ENCODE results near the gene LLGL1. TPM values are rescaled to one million over a fixed set of nuclear protein-coding genes. Genes with fewer than 3 reads are reported as not detected.

The LLGL1 gene
- total RNA-seq, 4 donors from 2014 or later = 7.5 to 19.0 (median 15.4) TPM

DNA sequence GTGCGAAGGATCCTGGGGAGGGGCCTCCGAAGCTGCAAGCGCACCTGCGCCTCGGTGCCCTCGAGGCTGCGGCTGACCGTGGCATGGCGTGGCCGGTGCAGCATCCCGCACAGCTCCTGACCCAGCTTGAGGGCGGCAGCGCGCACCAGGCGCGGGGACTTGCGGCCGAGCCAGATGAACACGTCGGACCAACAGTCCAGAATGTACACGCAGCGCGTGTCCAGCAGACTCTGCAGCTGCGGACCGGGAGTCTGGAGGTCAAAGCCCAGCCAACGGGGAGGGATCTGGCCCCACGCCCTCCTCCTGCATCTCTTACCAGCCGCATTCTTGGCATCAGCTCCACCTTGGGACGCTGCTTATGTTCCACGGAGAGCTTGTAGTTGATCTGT lies 22.2 kb downstream of the LLGL1 start:
- no peaks in the 10 kb centered on the region for H3K27me3 ChIP-seq
- peak in 2 of 3 donors; percentile 57 to 61 for DNase-seq
- H3K36me3 ChIP-seq = peaks cover 0 to 83% (median 0%) of the 10 kb centered on the region in 3 donors
- H3K4me3 ChIP-seq = no peak overlapping the region
- no peaks in the 10 kb centered on the region for H3K9me3 ChIP-seq
- H3K27ac ChIP-seq = peak overlapping the region in 2 of 4 donors; percentile 52 to 74
- TF ChIP-seq POLR2A (IDR thresholded peaks at IDR 0.05) = peak in 1 of 2 donors; percentile 13
- TF ChIP-seq, protein P1, sequence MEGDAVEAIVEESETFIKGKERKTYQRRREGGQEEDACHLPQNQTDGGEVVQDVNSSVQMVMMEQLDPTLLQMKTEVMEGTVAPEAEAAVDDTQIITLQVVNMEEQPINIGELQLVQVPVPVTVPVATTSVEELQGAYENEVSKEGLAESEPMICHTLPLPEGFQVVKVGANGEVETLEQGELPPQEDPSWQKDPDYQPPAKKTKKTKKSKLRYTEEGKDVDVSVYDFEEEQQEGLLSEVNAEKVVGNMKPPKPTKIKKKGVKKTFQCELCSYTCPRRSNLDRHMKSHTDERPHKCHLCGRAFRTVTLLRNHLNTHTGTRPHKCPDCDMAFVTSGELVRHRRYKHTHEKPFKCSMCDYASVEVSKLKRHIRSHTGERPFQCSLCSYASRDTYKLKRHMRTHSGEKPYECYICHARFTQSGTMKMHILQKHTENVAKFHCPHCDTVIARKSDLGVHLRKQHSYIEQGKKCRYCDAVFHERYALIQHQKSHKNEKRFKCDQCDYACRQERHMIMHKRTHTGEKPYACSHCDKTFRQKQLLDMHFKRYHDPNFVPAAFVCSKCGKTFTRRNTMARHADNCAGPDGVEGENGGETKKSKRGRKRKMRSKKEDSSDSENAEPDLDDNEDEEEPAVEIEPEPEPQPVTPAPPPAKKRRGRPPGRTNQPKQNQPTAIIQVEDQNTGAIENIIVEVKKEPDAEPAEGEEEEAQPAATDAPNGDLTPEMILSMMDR (IDR thresholded peaks at IDR 0.05) = no peak
- H3K4me1 ChIP-seq = peaks cover 0 to 26% (median 0%) of the 10 kb centered on the region in 4 donors

DNA sequence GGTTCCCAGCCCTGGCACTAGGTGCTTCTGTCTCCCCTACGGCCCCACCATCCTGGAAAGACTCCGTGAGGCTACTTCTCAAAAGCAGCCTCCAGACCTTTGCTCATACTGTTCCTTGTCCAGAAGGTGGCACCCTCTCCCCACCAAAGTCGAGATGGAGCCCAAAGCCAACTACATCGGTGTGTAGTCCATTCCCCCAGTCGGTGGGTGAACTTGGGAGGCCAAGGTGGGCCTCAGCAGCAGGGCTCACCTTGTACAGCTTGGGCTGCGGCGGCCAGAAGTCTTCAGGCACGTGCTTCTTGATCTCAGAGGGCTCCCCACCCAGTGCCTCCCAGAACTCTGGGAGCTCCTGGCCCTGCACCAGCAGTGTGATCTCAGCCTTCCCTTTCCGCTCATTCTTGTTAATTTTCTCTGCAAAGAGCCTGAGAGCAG lies 22.9 kb downstream of the LLGL1 start:
- TF ChIP-seq, protein P1 (IDR thresholded peaks at IDR 0.05) = peak; percentile 24 to 77 (median 66)
- no peak for TF ChIP-seq POLR2A (IDR thresholded peaks at IDR 0.05)
- Histone ChIP-seq H3K4me3 (no peak overlapping the region), H3K9me3 (no peaks in the 10 kb centered on the region), H3K27ac (peak overlapping the region in 1 of 4 donors; percentile 74), H3K27me3 (no peaks in the 10 kb centered on the region), H3K36me3 (peaks cover 0 to 89% (median 0%) of the 10 kb centered on the region in 3 donors), H3K4me1 (peaks cover 0 to 26% (median 0%) of the 10 kb centered on the region in 4 donors)
- DNase-seq = peak; percentile 45 to 81 (median 76)

DNA sequence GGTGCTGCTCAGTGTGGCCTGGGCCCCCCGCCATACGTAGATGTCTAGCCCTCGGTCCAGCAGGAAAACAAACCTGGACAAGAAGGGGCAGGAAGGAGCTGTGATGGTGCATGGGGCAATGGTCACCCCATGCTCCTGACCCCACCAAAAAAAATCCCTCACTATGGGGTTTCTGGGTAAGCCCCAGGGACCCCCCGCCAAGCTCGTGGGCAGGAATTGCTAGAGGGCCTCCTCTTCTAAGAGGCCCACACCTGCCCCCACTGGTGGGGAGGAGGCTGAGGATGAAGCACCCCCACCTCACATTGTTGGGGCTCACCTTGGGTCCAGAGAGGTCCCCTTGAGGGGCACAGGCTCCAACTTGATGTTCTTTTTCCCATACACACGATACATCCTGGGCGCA lies 23.4 kb downstream of the LLGL1 start:
- Histone ChIP-seq H3K36me3 (peaks cover 0 to 89% (median 0%) of the 10 kb centered on the region in 3 donors), H3K4me1 (peaks cover 0 to 26% (median 0%) of the 10 kb centered on the region in 4 donors), H3K27ac (peak overlapping the region in 1 of 4 donors; percentile 28), H3K9me3 (no peaks in the 10 kb centered on the region), H3K27me3 (no peaks in the 10 kb centered on the region), H3K4me3 (no peak overlapping the region)
- DNase-seq = no peak
- TF ChIP-seq, protein P1 (IDR thresholded peaks at IDR 0.05) = no peak
- TF ChIP-seq POLR2A (IDR thresholded peaks at IDR 0.05) = no peak

DNA sequence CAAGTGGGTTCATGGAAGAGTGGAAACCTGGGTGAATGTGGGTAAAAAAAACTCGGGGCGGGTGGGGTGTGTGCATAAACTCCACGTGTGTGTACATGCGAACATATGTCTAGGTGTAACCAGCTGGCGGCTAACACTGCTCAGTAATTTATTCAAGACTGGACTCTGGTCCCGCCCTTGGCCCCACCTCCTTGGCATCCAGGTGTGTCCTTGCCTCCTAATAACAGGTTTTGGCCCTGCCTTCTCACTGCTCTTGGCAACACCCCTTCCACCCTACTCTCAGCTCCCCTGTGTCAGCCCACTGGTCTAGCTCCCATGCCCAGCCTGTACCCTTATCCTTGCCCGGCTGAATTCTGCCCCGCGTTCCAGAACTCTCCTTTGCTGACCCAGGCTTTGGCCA lies 24.8 kb downstream of the LLGL1 start:
- DNase-seq = peak in 2 of 3 donors; percentile 82 to 89
- no peaks in the 10 kb centered on the region for H3K9me3 ChIP-seq
- no peak overlapping the region for H3K4me3 ChIP-seq
- peak overlapping the region in 1 of 4 donors; percentile 4 for H3K27ac ChIP-seq
- H3K27me3 ChIP-seq = no peaks in the 10 kb centered on the region
- H3K4me1 ChIP-seq = peaks cover 0 to 26% (median 0%) of the 10 kb centered on the region in 4 donors
- H3K36me3 ChIP-seq = peaks cover 0 to 89% (median 0%) of the 10 kb centered on the region in 3 donors
- no peak for TF ChIP-seq POLR2A (IDR thresholded peaks at IDR 0.05)
- TF ChIP-seq, protein P1 (IDR thresholded peaks at IDR 0.05) = no peak

DNA sequence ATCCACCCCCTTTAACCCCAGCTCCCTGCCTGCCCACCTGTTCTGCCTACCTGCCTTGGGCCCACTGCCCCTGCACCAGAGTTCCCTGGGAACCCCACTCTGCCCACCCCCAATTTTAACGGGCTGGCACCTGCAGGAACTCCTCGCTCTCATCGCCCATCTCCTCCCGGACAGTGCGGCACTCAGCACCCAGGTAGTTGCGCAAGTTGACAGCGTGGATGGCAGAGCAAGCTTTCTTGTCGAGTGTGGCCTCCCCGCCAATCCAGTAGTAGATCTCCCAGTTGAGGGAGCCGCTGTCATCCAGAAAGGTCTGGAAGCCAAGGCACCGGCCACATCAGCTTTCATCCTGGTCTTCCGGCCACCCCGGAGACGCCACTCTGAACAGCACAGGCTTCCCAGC lies 25.3 kb downstream of the LLGL1 start:
- no peak for DNase-seq
- peaks cover 0 to 89% (median 0%) of the 10 kb centered on the region in 3 donors for H3K36me3 ChIP-seq
- H3K27me3 ChIP-seq = no peaks in the 10 kb centered on the region
- H3K27ac ChIP-seq = peak overlapping the region in 1 of 4 donors; percentile 4
- TF ChIP-seq, protein P1 (IDR thresholded peaks at IDR 0.05) = no peak
- no peak for TF ChIP-seq POLR2A (IDR thresholded peaks at IDR 0.05)
- H3K9me3 ChIP-seq = no peaks in the 10 kb centered on the region
- H3K4me3 ChIP-seq = no peak overlapping the region
- peaks cover 0 to 26% (median 0%) of the 10 kb centered on the region in 4 donors for H3K4me1 ChIP-seq
